TTC549 (cell line): ENCODE data around the gene EML4.
"Not testable (repeated sequence)": the region's sequence is repeated elsewhere in the genome, so short reads cannot be mapped to it uniquely, and the experiment has no call there.

Experiments
- FAIRE-seq: peaks from 2 replicates; lab custom pipeline; 2012; peaks lifted over from hg19 to GRCh38; lab: Jason Lieb, UNC

Gene EML4

DNA sequence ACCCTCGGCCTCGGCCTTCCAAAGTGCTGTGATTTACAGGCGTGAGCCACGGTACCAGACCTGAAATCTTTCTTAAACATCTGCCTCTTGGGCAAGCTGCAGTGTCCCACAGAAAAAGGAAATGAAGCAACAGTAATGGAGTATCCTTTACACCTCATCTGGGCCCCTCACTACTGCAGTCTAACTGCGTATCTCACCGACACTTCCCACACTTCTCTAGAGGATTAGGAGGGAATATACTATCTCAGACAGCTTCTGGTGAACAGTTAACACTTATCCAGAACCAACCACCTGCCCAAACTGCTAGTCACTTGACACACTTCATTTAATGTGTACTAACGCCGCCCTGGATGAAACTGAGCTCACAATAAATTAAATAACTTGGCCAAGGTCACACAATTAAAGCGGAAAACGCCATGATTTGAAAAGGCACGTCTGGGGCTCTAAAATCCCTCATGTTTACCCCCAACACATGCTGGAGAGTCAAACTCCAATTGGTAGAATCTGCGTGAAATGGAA is 190.9 kb downstream of the EML4 start:
- no peak for FAIRE-seq

DNA sequence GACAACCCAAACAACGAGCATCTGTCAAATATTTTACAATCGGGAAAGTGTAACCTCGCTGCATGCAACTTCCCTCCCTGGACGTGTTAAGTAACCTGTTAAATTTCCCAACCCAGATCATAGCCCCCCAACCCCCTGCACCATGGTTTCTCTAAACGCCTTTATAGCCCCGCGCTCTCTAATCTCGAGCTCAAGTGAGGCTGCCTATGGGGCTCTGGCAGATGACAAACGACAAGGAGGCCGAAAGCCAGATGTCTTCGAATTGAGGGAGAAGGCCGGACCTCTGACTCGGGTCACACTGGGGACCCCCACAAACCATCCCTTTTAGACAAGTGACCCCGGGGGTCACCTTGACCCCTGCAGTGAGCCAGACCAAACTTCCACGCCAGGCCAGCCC is 191.3 kb downstream of the EML4 start:
- FAIRE-seq: no peak

DNA sequence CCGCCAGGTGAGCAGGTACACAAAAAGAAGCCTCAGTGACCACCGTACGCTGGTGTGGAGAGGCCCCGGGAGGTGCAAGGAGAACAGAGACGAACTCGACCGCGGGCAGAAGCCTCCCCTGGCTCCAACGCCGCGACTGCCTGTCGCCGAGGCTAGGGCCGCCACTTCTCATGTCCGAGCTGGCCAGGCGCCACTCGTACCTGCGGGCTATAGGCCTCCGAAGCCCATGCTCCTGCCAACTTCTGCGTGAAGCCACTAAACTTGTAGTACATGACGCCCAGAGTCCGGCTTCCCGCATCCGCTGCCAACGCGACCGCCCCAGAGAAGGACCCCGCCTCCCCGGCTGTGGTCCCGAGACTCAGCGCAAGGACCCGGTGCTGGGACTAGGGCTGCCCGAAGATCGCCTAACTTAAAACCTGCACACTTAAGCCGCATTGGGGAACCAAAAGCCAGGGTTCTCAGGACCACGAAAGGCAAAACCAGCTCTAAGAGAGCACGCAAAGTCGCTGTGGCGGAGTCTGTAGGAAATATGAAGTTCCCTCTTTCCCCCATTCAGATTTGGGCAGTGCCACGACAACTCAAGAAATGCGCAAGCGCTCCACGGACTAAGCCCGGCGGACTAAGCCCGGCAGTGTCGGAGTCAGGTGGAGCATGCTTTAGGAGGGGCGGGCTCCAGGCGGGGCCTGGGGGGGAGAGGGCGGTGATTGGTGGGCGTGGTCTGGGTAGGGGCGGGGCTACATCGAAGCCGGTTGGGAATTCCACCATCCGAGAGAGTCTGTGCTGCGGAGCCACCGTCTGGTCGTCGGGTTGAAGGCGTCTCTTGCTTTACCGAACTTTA is 192.0 kb downstream of the EML4 start, which contains the start of gene COX7A2L:
TSS of gene COX7A2L (minus strand) at position 328 of the 838 bp plus-strand sequence. CDS start at position 272, 56 bp downstream.
- peak; percentile 93 for FAIRE-seq

DNA sequence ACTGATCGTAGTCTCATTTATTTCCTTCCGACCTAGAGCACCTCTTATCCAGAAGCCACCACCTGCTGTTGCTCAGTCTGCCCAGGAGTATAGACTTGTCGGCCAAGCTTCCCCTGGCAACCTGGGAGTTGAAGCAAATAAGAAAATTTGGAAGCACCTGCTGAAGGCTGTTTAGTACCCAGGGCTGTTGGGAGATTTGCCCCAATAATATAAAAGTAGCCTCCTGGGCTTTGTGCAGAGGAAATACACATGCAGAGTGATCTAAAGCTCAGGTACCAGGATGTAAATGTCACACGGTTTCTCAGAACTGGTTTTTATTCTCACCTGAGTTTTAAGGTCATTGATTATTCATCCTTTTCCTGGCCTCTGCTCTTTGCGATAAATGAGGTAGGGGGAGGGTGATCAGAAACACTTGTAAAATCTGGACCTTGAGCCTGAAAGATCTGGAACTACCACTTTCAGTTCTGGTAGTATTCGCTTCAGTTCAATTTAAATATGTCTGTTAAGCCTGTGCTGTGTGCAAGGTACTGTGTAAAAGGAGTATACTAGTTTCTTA is 192.7 kb downstream of the EML4 start:
- no peak for FAIRE-seq

DNA sequence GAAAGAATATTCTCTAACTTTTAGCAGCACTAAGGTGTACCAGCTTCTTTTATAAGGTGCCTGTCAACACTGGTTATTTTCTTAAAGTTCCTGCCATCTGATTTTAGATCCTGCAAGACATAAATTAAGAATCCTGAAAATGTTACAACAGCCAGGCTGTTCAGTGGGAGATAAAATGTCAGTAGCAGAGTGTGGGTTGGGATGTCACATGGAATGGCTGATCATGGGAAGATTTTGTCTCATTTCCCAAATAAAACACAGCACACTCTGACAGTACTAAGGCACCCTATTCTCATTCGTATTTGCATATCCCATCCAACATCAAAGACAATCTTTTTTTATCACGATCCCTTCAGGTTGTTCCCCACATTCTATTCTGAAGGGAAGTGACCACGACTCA is 194.3 kb downstream of the EML4 start:
- FAIRE-seq: no peak

DNA sequence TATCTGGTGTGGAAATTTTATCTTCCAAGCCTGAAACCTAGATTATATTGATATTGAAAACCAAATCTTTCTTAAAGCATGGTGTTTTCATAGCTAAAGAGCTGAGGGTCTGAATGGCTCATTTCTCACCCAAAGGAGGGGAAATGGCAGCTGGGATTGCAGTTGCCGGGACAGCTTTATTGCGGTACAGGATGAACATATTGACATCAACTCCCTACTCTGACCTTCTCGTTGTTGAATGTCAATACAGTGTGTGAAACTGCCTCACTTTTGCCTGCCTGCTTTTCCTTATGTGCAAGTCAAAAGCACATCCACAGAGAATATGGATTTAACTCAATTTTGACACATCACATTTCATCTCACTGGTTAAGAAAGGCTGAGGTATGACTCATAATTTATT is 195.5 kb downstream of the EML4 start:
- FAIRE-seq: no peak

DNA sequence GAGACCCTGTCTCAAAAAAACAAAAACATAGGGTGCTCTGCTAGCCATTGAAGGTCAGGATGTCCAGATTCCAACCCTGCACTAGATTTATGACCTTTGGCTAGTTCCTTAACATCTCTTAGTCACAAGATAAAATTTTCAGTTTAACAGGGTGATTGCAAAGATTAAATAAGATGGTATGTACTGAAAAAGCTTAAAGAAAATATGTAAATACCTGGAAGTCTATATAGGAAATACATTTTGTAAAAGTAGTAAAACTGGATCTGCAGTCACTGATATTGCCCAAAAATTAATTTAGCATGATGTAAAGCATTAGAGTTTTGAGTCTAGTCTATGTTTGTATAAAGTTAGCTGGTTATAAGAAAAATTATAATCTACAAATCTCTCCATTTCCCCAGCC is 197.3 kb downstream of the EML4 start:
- no peak for FAIRE-seq

DNA sequence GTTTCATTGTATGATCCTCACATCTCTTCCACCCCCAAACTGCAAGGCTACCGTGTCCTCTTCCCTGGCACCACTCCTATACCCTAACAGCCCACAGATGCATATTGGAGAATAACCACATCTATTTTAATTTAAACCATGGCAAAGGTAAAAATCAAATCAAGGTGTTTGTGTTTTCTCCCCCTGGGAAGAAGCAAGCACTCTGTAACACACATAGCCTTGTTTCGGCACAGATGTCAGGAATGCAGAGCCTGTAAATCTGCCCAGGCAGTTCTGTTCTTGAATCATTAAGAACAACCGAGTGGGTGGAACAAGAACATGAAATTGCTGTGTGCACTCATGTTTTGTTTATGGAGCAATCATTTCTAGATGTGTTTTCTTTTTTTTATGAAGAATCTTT is 198.7 kb downstream of the EML4 start:
- FAIRE-seq: no peak

DNA sequence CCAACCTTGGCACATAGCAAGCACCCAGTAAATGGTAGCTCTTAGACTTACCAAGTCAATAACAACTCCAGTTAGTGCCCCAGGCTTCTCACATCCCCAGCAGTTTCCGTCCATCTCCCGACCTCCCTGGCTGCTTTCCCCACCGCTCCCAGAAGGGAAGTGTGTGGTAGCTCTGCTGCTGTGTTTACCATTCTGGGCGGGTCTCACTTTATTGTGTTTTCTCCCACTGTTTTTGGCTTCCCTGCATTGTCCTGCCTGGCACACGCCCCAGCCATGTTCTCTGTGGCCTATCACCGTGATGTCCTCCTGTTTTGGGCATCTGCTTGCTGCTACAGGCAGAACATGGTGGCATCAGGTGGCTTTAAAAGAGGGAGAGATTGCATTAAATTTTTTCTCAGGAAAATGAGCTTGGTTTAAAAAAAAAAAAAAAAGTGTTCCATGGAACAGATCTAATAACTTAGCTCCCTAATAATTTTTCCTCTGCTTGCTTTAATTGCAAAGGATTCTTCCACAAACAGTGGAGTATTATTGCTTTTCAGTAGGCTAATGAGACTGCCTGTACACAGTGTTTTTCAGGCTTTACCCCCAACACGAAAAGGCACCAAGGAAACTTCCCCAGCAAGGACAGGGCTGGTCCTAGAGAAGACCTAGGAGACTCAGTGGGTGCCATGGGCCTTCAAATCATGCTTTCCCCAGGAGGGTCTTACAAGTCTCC is 199.8 kb downstream of the EML4 start:
- no peak for FAIRE-seq

DNA sequence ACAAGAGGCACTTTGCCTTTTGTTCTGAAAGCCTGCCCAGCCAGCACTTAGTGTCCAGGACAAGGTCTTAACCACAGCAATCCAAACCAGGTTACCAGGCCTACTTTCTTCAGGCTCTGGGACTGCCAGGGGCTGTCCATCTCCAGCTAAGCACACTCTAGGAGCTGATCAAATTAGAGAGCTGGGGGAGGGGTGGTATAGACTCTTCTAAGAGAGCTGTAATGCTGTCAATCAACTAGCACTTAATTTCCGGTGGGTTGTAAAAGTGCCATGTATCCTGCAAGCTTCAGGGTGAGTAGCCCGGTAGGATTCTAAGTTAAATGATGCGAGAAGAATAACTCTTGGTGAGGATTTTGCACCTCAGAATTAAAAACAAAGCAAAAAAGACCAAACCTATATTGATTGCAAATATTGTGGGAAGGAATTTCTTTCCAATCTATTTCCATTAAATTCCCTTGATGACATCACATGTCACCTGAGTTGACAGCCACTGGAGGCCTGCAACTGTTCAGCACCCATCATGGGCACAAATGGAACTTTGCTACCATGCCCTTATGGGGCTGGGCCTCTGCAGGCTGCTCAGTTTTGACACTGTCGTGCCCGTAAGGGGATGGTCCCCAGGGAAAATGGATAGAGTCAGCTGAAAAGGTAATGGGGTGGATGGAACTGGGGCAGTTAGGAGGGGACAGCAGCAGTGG is 200.5 kb downstream of the EML4 start:
- FAIRE-seq: no peak

DNA sequence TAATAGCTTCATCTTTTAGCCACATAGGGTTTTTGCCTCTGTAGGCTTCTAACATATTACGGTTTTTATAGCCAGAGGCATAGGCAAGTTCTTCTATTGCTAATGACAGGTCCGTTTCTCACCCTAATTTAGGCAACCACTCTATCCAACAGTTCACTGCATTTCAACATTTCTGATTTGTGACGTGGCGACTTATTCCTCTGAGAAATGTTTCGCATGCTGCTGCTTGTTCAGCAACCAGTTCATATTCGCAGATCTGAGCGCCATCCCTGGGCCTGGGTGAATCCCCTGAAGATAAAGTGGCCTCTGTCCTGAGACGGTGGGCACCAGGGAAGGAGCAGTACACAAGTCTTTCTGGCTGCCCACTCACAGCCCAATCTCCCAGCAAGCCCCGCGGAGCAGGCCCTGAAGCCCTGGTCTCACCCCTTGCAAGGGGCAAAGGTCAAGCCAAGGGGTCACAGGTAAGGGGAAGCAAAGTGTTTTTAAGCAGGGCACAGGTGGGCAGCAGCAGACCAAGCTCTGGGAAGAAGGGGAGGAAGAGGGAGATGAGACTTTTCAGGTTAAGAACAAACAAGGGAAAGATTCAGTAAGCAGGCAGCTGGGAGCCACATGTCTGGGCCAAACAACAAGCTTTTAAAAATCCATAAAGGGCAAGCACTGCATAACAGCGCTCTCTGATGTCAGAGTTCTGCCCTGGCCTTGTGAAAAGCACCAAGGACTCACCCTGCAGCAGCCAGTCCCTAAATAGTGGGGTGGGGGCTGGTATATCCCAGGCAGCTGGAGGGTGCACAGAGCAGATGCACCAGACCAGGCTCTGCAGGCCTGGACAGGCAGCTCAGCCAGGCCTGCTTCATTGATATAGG is 202.7 kb downstream of the EML4 start:
- FAIRE-seq: no peak

DNA sequence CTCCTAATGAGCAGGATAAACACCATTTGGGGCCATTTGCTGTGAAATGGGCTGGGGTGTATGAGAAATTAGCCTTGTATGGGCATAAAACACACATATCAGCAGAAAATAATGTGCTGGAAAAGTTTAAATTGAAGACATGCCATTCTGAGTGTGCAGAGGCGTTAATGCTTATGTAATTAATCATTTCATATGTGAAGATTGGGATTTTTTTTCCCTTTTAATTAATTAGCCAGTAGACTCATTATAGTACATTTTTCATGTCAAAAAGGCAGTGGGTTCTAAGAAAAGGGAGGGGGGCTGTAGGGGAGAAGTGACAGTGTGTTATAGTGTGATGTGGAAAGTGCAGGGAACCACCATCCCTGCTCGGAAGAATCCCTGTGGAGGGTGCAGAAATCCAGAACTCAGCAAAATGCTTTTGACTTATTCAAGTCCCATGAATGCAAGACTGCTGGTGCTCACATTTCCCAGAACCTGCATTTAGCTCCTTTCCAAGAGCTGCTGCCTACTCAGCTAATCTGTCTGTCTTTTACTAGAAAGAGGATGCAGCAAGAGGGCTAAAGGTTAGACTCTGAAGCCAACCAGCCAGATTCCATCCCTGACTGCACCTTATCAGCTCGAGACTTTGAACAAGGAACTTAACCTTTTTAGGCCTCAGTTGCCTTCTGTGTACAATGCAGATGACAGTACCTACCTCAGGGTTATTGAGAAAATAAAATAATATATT is 203.5 kb downstream of the EML4 start:
- FAIRE-seq: no peak

DNA sequence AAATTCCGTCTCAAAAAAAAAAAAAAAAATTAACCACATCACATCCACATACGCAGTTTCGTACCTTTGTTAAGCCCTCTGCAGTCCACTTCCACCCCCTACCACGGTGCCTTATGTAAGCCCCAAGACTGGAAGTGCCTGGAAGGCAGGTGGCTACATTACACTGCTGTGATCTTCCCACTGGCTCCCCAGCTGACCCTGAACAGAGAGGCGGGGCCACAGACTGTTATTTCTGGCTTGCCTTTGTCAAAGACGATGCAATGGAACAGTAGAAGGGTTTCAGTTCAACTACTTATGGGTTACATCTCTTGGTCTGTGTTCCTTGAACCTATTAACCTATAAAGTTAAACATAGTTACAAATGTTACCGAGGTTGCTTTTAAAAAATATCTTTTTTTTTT is 207.6 kb downstream of the EML4 start:
- no peak for FAIRE-seq

DNA sequence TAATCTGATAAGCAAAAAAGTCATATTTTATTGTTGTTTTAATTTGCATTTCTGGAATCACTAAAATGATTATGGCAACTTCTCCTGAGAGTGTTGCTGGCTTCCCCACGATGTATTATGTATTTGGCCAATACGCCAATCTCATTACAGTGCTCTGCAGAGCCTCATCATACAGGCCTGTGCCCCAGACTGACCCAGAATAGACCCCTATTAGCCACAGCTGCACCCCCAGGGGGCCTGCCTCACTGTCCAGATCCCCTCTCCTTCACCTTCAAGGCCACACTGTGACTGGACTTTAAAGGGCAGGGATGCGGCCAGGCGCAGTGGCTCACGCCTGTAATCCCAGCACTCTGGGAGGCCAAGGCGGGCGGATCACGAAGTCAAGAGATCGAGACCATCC is 209.3 kb downstream of the EML4 start:
- FAIRE-seq: no peak

DNA sequence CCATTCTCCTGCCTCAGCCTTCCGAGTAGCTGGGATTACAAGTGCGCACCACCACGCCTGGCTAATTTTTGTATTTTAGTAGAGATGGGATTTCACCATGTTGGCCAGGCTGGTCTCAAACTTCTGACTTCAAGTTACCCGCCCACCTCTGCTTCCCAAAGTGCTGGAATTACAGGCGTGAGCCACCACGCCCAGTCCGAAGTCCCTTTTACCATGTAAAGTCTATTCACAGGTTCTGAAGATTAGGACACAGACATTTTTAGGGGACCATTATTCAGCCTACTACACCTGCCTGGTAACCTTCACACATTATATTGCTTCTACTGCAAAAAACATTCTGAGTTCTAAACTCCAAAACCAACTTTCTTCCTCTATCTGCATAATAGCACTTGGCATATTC is 210.9 kb downstream of the EML4 start:
- not testable (repeated sequence) for FAIRE-seq

DNA sequence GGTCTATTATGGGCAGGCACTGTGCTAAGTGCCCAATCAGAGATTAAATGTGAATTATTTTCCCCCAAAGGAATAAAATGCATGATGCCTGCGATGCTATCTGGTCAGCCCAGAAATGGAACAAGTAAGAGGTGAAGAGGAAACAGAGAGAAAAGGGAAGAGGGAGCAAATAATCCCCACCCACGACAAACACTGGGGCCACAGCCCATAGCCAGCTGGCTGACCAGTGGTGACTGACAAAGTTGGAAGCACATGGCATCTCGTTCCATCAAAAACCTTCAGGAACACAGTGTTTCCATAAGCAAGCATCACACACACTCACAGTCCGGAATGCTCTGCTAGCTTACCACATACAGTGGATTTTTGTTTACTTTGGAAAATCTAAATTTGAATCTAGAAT is 213.0 kb downstream of the EML4 start:
- FAIRE-seq: no peak
